Measurements from ENCODE around the gene KCNK1.
A peak's percentile ranks its signal among the peaks of the same experiment; 100 is the strongest.
"Not testable (repeated sequence)": the region's sequence is repeated elsewhere in the genome, so short reads cannot be mapped to it uniquely, and the experiment has no call there.

Gene KCNK1

DNA sequence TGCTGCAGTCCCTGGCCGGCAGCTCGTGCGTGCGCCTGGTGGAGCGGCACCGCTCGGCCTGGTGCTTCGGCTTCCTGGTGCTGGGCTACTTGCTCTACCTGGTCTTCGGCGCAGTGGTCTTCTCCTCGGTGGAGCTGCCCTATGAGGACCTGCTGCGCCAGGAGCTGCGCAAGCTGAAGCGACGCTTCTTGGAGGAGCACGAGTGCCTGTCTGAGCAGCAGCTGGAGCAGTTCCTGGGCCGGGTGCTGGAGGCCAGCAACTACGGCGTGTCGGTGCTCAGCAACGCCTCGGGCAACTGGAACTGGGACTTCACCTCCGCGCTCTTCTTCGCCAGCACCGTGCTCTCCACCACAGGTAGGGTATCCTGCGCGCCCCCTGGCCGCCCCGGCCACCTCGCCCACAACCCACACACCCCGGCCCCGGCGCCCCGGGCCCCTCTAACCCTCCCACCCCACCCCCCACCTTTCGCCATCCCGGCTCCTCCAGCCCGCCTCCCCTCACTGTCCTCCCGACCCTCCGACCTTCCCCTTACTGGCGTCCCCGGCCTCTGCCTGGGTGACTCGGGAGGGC, 352 bp downstream of the KCNK1 start:
- peak; percentile 9 for DNase-seq (ENCODE audit: low read depth)
- in situ Hi-C loops (cut with HindIII; ENCODE audit: low sequenced_read_pairs) = no loop called here
- TF ChIP-seq CTCF (IDR thresholded peaks at IDR 0.05; ENCODE audit: low read depth, low read length, missing control alignments) = no peak
- H3K4me3 ChIP-seq (ENCODE audit: low read depth, low read length) = peak overlapping the region; percentile 68

- in situ Hi-C loops (cut with HindIII; ENCODE audit: low sequenced_read_pairs) = no loop called here
- peak overlapping the region; percentile 68 for H3K4me3 ChIP-seq (ENCODE audit: low read depth, low read length)
- no peak for DNase-seq (ENCODE audit: low read depth)
- TF ChIP-seq CTCF (IDR thresholded peaks at IDR 0.05; ENCODE audit: low read depth, low read length, missing control alignments) = no peak
Measured at GRCh38 chr1:233614743-233615521, 1.0 kb downstream of the KCNK1 start.

DNA sequence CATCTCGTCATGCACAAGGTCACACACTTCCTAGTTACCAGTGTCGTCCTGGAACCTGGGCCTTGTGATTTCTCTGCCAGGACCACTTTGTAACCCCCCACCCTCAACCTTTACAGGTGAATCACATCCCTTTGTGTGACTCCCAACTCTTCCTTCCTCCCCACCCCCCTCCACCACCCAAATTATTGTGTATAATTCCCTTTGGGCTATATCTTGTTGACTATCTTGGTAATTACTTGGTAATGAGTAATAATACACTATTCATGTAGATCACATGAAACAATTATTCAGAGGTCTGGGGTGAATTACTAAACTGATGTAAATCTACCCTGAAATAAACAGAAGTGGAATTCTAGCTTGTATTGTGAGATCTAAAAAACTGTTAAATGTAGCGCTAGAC, 1.7 kb downstream of the KCNK1 start:
- H3K4me3 ChIP-seq (ENCODE audit: low read depth, low read length) = peak overlapping the region; percentile 68
- TF ChIP-seq CTCF (IDR thresholded peaks at IDR 0.05; ENCODE audit: low read depth, low read length, missing control alignments) = no peak
- in situ Hi-C loops (cut with HindIII; ENCODE audit: low sequenced_read_pairs) = no loop called here
- DNase-seq (ENCODE audit: low read depth) = no peak

DNA sequence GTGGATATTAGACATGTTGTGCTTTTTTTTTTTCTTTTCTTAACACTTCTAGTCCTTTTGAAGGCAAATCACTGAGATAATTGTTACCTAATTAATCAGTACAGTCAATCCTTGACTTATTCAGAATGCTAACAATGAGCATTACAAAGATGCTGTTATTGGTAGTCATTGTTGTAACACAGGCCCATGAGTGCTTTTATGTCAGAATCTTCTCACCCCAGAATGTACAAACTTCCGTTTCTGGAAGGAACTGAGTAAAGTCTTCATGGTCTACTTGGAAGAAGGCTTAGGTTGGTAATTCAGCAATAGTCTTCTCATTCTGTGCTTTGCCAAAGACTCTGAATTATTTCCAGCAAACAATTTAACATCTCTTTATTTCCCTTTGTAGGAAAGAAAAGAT, 3.1 kb downstream of the KCNK1 start:
- no peak for TF ChIP-seq CTCF (IDR thresholded peaks at IDR 0.05; ENCODE audit: low read depth, low read length, missing control alignments)
- in situ Hi-C loops (cut with HindIII; ENCODE audit: low sequenced_read_pairs) = no loop called here
- no peak overlapping the region for H3K4me3 ChIP-seq (ENCODE audit: low read depth, low read length)
- no peak for DNase-seq (ENCODE audit: low read depth)

DNA sequence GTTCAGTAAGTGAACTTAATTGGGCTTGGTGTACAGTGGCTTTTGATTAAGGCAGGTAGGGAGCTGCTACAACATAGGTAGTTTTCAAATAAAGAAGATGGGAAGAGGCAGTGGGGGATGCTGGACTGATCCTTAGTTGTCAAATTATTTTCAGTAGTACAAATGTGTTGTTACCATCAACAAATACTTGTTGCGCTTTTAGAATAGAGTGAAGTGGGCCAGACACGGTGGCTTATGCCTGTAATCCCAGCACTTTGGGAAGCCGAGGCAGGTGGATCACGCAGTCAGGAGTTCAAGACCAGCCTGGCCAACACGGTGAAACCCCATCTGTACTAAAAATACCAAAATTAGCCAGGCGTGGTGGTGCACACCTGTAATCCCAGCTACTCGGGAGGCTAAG, 5.5 kb downstream of the KCNK1 start:
- H3K4me3 ChIP-seq (ENCODE audit: low read depth, low read length); DNase-seq (ENCODE audit: low read depth); in situ Hi-C loops (cut with HindIII; ENCODE audit: low sequenced_read_pairs): not testable (repeated sequence)

GRCh38 chr1:233620065-233620464, 6.2 kb downstream of the KCNK1 start:
- TF ChIP-seq CTCF (IDR thresholded peaks at IDR 0.05; ENCODE audit: low read depth, low read length, missing control alignments) = no peak
- in situ Hi-C loops (cut with HindIII; ENCODE audit: low sequenced_read_pairs) = no loop called here
- H3K4me3 ChIP-seq (ENCODE audit: low read depth, low read length) = no peak overlapping the region
- DNase-seq (ENCODE audit: low read depth) = no peak

- in situ Hi-C loops (cut with HindIII; ENCODE audit: low sequenced_read_pairs) = no loop called here
- no peak overlapping the region for H3K4me3 ChIP-seq (ENCODE audit: low read depth, low read length)
- TF ChIP-seq CTCF (IDR thresholded peaks at IDR 0.05; ENCODE audit: low read depth, low read length, missing control alignments) = no peak
- DNase-seq (ENCODE audit: low read depth) = no peak
Measured at GRCh38 chr1:233621923-233622322, 8.0 kb downstream of the KCNK1 start.

Data from astrocyte of the cerebellum (primary cell).